Measurements from ENCODE around the gene C1QC.

C1QC gene

GRCh38 chr1:22643381-22643780 lies at the start of gene C1QC:
Gene C1QC (plus strand): TSS chr1:22643633. CDS start chr1:22644024, 391 bp downstream.
- DNase-seq (ENCODE audit: low read depth, low spot score) = no peak

- no peak for DNase-seq (ENCODE audit: low read depth, low spot score)
These were observed 49.0 kb upstream of the C1QC start for GRCh38 chr1:22594396-22594795.

GRCh38 chr1:22595108-22595507 lies 48.3 kb upstream of the C1QC start:
- no peak for DNase-seq (ENCODE audit: low read depth, low spot score)

GRCh38 chr1:22597301-22597965 lies 46.0 kb upstream of the C1QC start:
- DNase-seq (ENCODE audit: low read depth, low spot score) = no peak

GRCh38 chr1:22597996-22598395 lies 45.4 kb upstream of the C1QC start:
- no peak for DNase-seq (ENCODE audit: low read depth, low spot score)

GRCh38 chr1:22598736-22599135 lies 44.7 kb upstream of the C1QC start:
- DNase-seq (ENCODE audit: low read depth, low spot score) = no peak

- DNase-seq (ENCODE audit: low read depth, low spot score) = no peak
These were observed 43.2 kb upstream of the C1QC start for GRCh38 chr1:22600071-22600816.

- no peak for DNase-seq (ENCODE audit: low read depth, low spot score)
These were observed 42.4 kb upstream of the C1QC start for GRCh38 chr1:22600817-22601605.

- no peak for DNase-seq (ENCODE audit: low read depth, low spot score)
These were observed 41.8 kb upstream of the C1QC start for GRCh38 chr1:22601610-22602009.

- no peak for DNase-seq (ENCODE audit: low read depth, low spot score)
These were observed 41.2 kb upstream of the C1QC start for GRCh38 chr1:22602060-22602740.

- DNase-seq (ENCODE audit: low read depth, low spot score) = no peak
These were observed 37.3 kb upstream of the C1QC start for GRCh38 chr1:22606161-22606560.

- DNase-seq (ENCODE audit: low read depth, low spot score) = no peak
These were observed 36.3 kb upstream of the C1QC start for GRCh38 chr1:22607154-22607553.

- no peak for DNase-seq (ENCODE audit: low read depth, low spot score)
These were observed 35.1 kb upstream of the C1QC start for GRCh38 chr1:22608361-22608760.

- DNase-seq (ENCODE audit: low read depth, low spot score) = no peak
These were observed 34.1 kb upstream of the C1QC start for GRCh38 chr1:22609291-22609690.

GRCh38 chr1:22611530-22611947 lies 31.9 kb upstream of the C1QC start:
- DNase-seq (ENCODE audit: low read depth, low spot score) = no peak

- no peak for DNase-seq (ENCODE audit: low read depth, low spot score)
These were observed 30.5 kb upstream of the C1QC start for GRCh38 chr1:22612671-22613571.

- no peak for DNase-seq (ENCODE audit: low read depth, low spot score)
These were observed 29.9 kb upstream of the C1QC start for GRCh38 chr1:22613572-22613918.

GRCh38 chr1:22613951-22614350 lies 29.5 kb upstream of the C1QC start:
- DNase-seq (ENCODE audit: low read depth, low spot score) = no peak

- no peak for DNase-seq (ENCODE audit: low read depth, low spot score)
These were observed 27.5 kb upstream of the C1QC start for GRCh38 chr1:22615886-22616285.

GRCh38 chr1:22616571-22616970 lies 26.9 kb upstream of the C1QC start:
- no peak for DNase-seq (ENCODE audit: low read depth, low spot score)

- DNase-seq (ENCODE audit: low read depth, low spot score) = no peak
These were observed 25.4 kb upstream of the C1QC start for GRCh38 chr1:22618056-22618455.

Measured in activated naive CD8-positive, alpha-beta T cell treated with anti-CD3 and anti-CD28 coated beads, Interleukin-2, amount 50 U/mL, for 16 hours (primary cell).